Neural progenitor cell (in vitro differentiated cells): ENCODE measurements around the gene DHRS2. TPM values are rescaled to one million over a fixed set of nuclear protein-coding genes. Genes with fewer than 3 reads are reported as not detected.

ENCODE experiments used
- DNase-seq: peaks from one replicate; pipeline ENCODE4 v3.0.0-alpha.2; 2016; ENCODE audit warnings: low spot score
- H2AFZ ChIP-seq: fragments of 200-600 bp; sonication (generic); replicated peaks from 2 replicates; pipeline ENCODE4 v1.6.1; 2016; ENCODE audit warnings: antibody characterized with exemption
- H3F3A ChIP-seq: fragments of 200-600 bp; sonication (generic); 2 replicates; pipeline ENCODE4 v1.6.1; 2016; ENCODE audit warnings: antibody characterized with exemption, low read depth
- H3K27ac ChIP-seq: fragments of 200-600 bp; sonication (generic); 2 replicates; pipeline ENCODE4 v1.5.1; 2016; ENCODE audit warnings: mild to moderate bottlenecking
- H3K27me3 ChIP-seq: fragments of 200-600 bp; sonication (generic); 2 replicates; pipeline ENCODE4 v1.6.1; 2016; ENCODE audit warnings: mild to moderate bottlenecking, moderate library complexity
- H3K36me3 ChIP-seq: fragments of 200-600 bp; sonication (generic); 2 replicates; pipeline ENCODE4 v1.5.1; 2016
- H3K4me1 ChIP-seq: fragments of 200-600 bp; sonication (generic); 2 replicates; pipeline ENCODE4 v1.6.1; 2016; ENCODE audit warnings: mixed run types
- H3K4me2 ChIP-seq: fragments of 200-600 bp; sonication (generic); 2 replicates; pipeline ENCODE4 v1.6.1; 2016
- H3K4me3 ChIP-seq: fragments of 200-600 bp; sonication (generic); 2 replicates; pipeline ENCODE4 v1.5.1; 2016
- H3K79me2 ChIP-seq: fragments of 200-600 bp; sonication (generic); 2 replicates; pipeline ENCODE4 v1.6.1; 2016; ENCODE audit warnings: low read depth
- H3K9ac ChIP-seq: fragments of 200-600 bp; sonication (generic); 2 replicates; pipeline ENCODE4 v1.6.1; 2016
- H3K9me3 ChIP-seq: fragments of 200-600 bp; sonication (generic); 2 replicates; pipeline ENCODE4 v1.5.1; 2016; ENCODE audit warnings: low read depth
- H4K20me1 ChIP-seq: fragments of 200-600 bp; sonication (generic); 2 replicates; pipeline ENCODE4 v1.6.1; 2016; ENCODE audit warnings: low read depth
- H3K27ac Mint-ChIP-seq: 3 replicates; pipeline ENCODE4 v1.8.0; 2021; ENCODE audit warnings: mixed read lengths
- H3K27me3 Mint-ChIP-seq: 2 replicates; pipeline ENCODE4 v1.8.0; 2022; ENCODE audit warnings: low read depth, mild to moderate bottlenecking, inconsistent platforms, moderate library complexity, mixed read lengths; ENCODE audit not compliant: insufficient read depth
- H3K36me3 Mint-ChIP-seq: 3 replicates; pipeline ENCODE4 v1.8.0; 2021; ENCODE audit warnings: mixed read lengths
- H3K4me1 Mint-ChIP-seq: 3 replicates; pipeline ENCODE4 v1.8.0; 2021; ENCODE audit warnings: mixed read lengths
- H3K4me3 Mint-ChIP-seq: 3 replicates; pipeline ENCODE4 v1.8.0; 2021; ENCODE audit warnings: mild to moderate bottlenecking, moderate library complexity, mixed read lengths
- H3K9me3 Mint-ChIP-seq: 3 replicates; pipeline ENCODE4 v1.8.0; 2020; ENCODE audit warnings: mixed read lengths
- CTCF ChIP-seq: fragments of 200-600 bp; sonication (generic); IDR thresholded peaks from 2 replicates; pipeline ENCODE4 v1.5.1; 2017; ENCODE audit warnings: antibody characterized with exemption, mild to moderate bottlenecking
- EZH2 ChIP-seq: fragments of 200-600 bp; sonication (generic); IDR thresholded peaks from 2 replicates; pipeline ENCODE4 v1.6.1; 2017; ENCODE audit warnings: antibody characterized with exemption, mild to moderate bottlenecking, moderate library complexity
- EZH2phosphoT487 ChIP-seq: fragments of 200-600 bp; sonication (generic); IDR thresholded peaks from 2 replicates; pipeline ENCODE4 v1.6.1; 2017; ENCODE audit warnings: antibody characterized with exemption
- total RNA-seq: library from RNA; depleted of rRNA; stranded (reverse); fragments of >200 nt; gene quantifications from 2 replicates; pipeline ENCODE4 v1.2.3, GENCODE V29; 2015; ENCODE audit warnings: low replicate concordance

DHRS2 gene
- total RNA-seq, 1 donor from 2014 or later: 2.8 TPM

- Histone ChIP-seq H3K9ac (no peak overlapping the region), H3K4me1 (no peaks in the 10 kb centered on the region), H3K27me3 (no peaks in the 10 kb centered on the region), H3K27ac (no peak overlapping the region), H2AFZ (no peak overlapping the region), H3K36me3 (no peaks in the 10 kb centered on the region), H3F3A (no peaks in the 10 kb centered on the region), H3K4me2 (no peak overlapping the region), H3K4me3 (no peak overlapping the region), H3K79me2 (no peaks in the 10 kb centered on the region), H4K20me1 (no peaks in the 10 kb centered on the region), H3K9me3 (peaks cover 26% of the 10 kb centered on the region)
- H3K27me3 Mint-ChIP-seq: peaks cover 5% of the 10 kb centered on the region
- peaks cover 15% of the 10 kb centered on the region for H3K9me3 Mint-ChIP-seq
- no peak overlapping the region for H3K27ac Mint-ChIP-seq
- H3K4me3 Mint-ChIP-seq: no peak overlapping the region
- TF ChIP-seq CTCF (no peak), EZH2phosphoT487 (no peak), EZH2 (no peak)
- H3K36me3 Mint-ChIP-seq: no peaks in the 10 kb centered on the region
- peaks cover 6% of the 10 kb centered on the region for H3K4me1 Mint-ChIP-seq
- no peak for DNase-seq
Measured at GRCh38 chr14:23627961-23628360, 8.2 kb upstream of the DHRS2 start.

- Mint-ChIP-seq H3K4me3 (no peak overlapping the region), H3K27me3 (peaks cover 7% of the 10 kb centered on the region)
Measured at GRCh38 chr14:23629204-23629603, 7.0 kb upstream of the DHRS2 start.

GRCh38 chr14:23629832-23630396 is 6.2 kb upstream of the DHRS2 start:
- Histone ChIP-seq H3K36me3 (no peaks in the 10 kb centered on the region), H3K27ac (no peak overlapping the region), H3K4me1 (no peaks in the 10 kb centered on the region), H3K4me2 (no peak overlapping the region), H3F3A (no peaks in the 10 kb centered on the region), H3K9me3 (peaks cover 18% of the 10 kb centered on the region), H4K20me1 (no peaks in the 10 kb centered on the region), H3K4me3 (no peak overlapping the region), H3K27me3 (no peaks in the 10 kb centered on the region), H2AFZ (no peak overlapping the region), H3K79me2 (no peaks in the 10 kb centered on the region), H3K9ac (no peak overlapping the region)
- no peak overlapping the region for H3K4me3 Mint-ChIP-seq
- no peak overlapping the region for H3K27ac Mint-ChIP-seq
- H3K27me3 Mint-ChIP-seq: peaks cover 10% of the 10 kb centered on the region
- no peak for TF ChIP-seq EZH2phosphoT487
- TF ChIP-seq CTCF: no peak
- no peak for TF ChIP-seq EZH2
- peaks cover 5% of the 10 kb centered on the region for H3K9me3 Mint-ChIP-seq
- DNase-seq: no peak
- H3K36me3 Mint-ChIP-seq: no peaks in the 10 kb centered on the region
- peaks cover 9% of the 10 kb centered on the region for H3K4me1 Mint-ChIP-seq

More at GRCh38 chr14:23629204-23629603, 7.0 kb upstream of the DHRS2 start:
- no peak for DNase-seq
- peaks cover 25% of the 10 kb centered on the region for H3K9me3 ChIP-seq
- Mint-ChIP-seq H3K36me3 (no peaks in the 10 kb centered on the region), H3K4me1 (peaks cover 9% of the 10 kb centered on the region), H3K9me3 (peaks cover 12% of the 10 kb centered on the region), H3K27ac (no peak overlapping the region)
- H3K27me3 ChIP-seq: no peaks in the 10 kb centered on the region
- H3K27ac ChIP-seq: no peak overlapping the region
- H2AFZ ChIP-seq: no peak overlapping the region
- no peak overlapping the region for H3K4me3 ChIP-seq
- no peak for TF ChIP-seq CTCF
- no peak for TF ChIP-seq EZH2
- no peak for TF ChIP-seq EZH2phosphoT487
- no peaks in the 10 kb centered on the region for H3K36me3 ChIP-seq
- no peaks in the 10 kb centered on the region for H3K4me1 ChIP-seq
- no peaks in the 10 kb centered on the region for H3F3A ChIP-seq
- no peaks in the 10 kb centered on the region for H3K79me2 ChIP-seq
- H3K9ac ChIP-seq: no peak overlapping the region
- no peaks in the 10 kb centered on the region for H4K20me1 ChIP-seq
- no peak overlapping the region for H3K4me2 ChIP-seq
